GM18909 (cell line): Measurements from ENCODE around the gene IFNA1.
A peak's percentile ranks its signal among the peaks of the same experiment; 100 is the strongest.
"Not testable (repeated sequence)": the region's sequence is repeated elsewhere in the genome, so short reads cannot be mapped to it uniquely, and the experiment has no call there.

Experiments used
- ATAC-seq: cut with Tn5 transposase; IDR thresholded peaks from one replicate; pipeline ENCODE4 v1.9.1; 2021; ENCODE audit warnings: mild to moderate bottlenecking; ENCODE audit not compliant: unreplicated experiment, poor library complexity

The IFNA1 gene

DNA sequence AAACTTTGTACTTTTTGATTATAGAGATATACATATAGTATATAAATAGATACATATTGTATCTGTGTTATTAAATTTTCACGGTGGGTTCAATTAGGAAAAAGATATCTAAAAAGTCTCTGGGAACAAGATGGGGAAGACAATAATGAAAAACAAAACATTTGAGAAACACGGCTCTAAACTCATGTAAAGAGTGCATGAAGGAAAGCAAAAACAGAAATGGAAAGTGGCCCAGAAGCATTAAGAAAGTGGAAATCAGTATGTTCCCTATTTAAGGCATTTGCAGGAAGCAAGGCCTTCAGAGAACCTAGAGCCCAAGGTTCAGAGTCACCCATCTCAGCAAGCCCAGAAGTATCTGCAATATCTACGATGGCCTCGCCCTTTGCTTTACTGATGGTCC is at the start of gene IFNA1:
Gene IFNA1, plus strand, starts transcription at position 301 of the 400 bp plus-strand sequence. Its CDS starts 69 bp downstream, at position 370.
- ATAC-seq = no peak

DNA sequence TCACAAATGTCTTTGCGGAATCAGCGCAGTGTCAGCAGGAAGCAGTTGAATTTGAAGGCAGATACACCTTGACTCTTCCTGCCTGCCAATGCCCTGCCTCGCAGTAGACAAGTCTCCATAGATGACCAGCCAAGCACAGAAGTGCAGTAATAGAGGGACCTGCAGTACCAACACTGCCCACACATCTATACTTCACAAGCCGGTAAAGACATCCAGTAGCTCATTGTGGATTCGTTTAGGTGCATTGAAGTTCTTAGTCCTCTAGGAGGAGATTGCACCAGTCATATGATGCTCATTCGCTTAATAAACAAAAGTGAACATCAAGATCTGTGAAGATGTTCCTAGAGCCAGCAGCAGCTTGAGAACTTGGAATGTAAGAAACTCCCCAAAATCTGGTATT is 48.0 kb upstream of the IFNA1 start:
- peak; percentile 92 for ATAC-seq

DNA sequence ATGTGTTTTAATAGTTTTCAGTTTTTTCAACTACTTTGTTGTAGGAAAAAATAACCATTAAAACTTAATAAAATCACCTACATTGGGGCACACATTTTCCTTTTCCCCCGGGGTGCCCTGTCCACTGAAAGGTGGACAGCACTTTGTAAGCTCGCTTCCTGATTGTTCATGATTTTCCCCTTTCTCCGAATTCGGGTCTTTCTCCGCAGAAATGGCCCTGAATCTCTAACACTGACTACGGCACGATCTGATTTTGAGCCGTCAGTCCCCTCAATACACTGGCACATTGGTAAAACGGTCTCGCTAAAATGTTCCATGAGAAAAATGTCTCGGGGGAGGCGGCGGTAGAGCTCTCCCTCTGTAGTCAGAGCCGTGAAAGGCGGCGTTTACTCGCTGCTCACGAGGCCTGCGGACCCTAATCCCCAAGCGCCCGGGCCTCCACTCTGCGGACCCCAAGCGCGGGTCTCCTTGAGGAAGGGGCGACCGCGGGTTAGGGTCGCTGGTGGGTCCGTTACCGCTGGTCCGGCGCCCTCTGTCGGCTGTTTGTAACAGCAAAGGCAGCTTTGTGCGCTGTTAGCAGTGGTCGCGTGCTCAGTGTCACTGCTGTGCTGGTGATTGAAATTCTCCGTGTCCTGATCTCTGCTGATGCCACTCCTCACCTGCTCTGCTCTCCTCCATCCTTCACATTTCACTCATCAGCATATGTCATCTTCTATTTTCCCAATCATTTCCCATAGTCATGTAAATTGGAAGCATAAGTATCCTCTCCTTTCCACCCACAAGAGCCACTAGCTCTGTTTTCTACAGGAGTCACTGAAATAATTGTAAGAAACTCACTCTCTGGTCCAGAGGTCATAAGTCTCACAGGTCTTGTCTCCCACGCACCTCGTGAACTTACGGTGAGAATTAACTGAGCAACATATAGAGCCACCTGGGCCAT is 44.2 kb upstream of the IFNA1 start:
- peak; percentile 78 for ATAC-seq

DNA sequence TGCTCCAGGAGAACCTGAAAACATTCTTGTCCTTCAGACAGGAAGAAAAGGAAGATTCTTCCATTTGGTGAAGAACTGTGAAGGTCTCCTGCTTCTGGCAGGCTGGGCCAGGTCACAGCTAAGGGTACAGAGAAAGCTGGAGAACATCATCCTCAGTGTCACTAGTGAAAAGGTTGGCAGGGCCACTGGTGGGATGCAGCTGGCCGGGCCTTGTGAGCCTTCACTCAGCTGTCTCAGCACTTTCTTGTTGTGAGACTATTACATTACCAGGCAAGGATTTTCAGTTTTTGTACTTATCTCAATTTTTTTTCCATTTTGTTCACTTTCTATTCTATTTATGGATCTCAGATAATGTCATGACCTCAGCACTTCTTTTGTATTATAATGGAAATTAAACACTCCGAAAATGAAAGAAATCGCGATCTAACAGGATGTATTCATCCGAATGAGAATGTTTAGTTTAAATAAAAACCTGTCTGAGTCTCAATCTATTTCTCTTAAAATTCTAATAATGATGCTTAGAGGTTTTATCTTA is 41.2 kb upstream of the IFNA1 start:
- no peak for ATAC-seq

DNA sequence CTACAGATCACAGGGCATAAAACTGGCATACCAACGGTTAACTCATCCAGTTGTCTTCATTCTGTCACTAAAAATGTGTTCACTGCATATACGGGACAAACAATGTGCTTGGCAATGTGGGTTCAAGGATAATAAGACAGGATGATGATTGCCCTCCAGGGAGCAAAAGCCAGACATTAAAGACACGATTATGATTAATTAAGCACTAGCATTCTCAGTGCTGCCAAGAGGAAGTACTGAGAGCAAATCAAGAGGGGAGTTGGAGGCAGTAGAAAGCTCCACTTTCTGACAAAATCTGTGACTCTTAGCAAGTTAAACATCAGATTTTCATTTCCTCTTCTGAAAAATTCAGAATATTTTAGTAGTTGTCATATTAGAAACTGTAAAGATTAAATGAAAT is 40.3 kb upstream of the IFNA1 start:
- no peak for ATAC-seq

DNA sequence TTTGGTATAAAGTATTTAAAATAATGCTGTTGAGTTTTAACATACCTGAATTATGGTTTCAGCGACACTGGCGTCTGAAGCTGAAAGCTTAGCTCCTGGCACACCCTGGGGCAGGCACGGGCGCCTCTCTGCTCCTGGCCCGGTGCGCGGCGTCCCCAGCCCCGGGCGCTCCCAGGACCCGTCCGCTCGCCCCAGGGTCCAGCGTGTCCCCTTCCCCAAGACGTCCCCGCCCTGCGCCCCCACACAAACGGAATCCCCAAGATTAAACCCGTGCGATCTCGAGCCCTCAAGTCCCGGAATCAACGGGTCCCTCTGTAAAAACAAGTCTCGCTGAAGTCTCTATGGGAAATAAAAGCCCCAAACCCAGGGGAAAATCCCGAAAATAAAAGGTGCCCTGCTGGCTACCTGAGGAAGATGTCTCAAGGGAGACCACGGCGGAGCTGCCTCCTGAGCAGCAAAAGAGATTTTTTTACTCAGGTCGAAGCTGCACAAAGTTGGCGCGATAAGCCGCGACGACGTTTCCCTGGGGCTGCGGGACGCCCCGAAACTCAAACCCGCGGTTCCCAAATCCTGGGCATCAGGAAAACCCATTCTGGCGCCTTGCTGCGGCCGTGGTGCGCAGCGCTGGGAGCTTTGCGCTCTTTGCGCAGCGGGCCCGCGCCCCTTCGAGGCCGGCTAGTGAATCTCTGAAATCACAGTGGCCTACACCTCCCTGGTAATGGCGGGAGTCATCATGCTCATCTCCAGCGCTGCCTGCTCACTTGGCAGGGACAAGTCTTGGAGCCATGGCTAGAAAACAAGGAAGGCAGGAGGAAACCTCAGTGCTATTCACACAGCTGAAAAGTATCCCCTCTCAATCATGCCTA is 37.6 kb upstream of the IFNA1 start:
- peak; percentile 81 for ATAC-seq

DNA sequence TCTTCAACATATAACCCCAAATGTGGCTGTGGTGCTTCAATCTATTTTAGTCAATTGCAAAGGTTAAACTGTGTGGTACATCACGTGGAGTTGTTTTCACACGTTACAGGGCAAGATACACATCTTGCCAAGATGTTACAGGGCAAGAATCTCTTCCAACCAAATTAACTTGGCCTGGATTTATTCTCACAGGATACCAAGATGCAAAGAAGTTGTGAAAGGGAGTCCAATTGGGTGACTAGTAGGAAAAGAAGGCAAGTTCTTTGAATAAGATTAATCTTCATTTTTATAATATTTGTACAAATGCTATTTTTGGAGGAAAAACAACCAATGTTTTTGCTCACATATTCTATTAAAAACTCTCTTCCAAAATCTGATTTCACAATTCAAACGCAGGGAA is 36.1 kb upstream of the IFNA1 start:
- ATAC-seq = no peak

DNA sequence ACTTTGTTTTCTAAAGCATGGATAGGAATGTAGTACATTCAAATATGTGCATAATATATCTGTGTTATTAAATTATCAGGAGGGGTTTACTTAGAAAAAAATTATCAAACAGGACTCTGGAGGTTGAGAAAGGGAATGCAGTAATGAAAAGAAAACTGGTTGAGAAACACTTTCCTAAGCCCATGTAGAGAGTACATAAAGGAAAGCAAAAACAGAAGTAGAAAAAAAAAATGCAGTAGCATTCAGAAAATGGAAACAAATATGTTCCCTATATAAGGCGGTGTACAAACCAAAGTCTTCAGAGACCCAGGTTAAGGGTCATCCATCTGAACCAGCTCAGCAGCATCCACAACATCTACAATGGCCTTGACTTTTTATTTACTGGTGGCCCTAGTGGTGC is 31.4 kb upstream of the IFNA1 start, which contains the start of gene IFNA8:
Gene IFNA8, plus strand, starts transcription at position 301 of the 400 bp plus-strand sequence. Its CDS starts 60 bp downstream, at position 361.
- no peak for ATAC-seq

DNA sequence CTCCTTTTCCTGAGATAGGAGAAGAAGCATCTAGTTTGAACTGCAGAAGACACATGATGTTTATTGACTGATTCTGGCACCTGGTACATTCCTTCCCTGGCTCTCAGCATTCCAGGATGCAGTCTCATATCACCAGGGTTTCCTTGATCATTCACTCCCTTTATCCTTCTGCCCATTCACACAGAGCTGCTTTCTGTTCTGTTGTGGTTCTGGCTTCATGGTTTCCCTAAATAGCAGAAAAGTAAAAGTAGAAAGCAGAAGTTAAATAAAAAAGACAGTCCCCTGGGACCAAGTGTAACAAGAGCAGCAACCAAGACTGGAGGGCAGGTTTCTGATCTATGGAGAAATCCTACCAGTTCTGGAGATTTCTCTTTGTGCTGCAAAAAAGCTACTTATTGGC is 28.1 kb upstream of the IFNA1 start:
- peak; percentile 64 for ATAC-seq

DNA sequence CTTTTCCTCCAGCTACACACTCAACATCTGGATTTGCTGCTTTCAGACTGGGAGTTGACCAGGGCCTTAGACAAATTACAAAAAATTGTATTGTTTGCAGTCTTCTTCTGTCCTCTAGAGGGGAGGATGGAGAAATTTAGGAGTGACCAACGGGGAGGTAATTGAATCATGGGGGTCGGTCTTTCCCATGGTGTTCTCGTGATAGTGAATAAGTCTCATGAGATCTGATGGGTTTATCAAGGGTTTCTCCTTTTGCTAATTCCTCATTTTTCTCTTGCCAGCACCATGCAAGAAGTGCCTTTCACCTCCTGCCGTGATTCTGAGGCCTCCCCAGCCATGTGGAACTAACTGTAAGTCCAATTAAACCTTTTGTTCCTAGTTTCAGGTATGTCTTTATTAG is 27.1 kb upstream of the IFNA1 start:
- no peak for ATAC-seq

DNA sequence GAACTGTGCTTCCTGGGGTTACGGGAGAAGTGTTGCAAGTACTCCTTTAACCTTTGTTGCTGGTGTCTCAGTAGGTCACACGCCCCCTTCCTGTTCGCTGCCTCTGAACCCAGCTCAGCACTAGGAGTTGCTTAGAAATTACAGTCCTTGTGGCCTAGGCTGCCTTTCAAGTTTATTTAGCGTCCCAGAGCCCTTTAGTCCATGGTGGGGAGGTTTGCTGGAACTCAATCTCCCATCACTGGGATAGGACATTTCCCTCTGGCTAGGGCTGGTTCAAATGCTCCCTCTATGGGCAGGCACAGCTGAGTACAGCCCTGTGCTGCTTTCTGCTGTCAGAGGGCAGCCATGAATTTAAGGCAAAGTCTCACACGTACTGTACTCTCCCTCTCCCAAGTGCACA is 26.6 kb upstream of the IFNA1 start:
- ATAC-seq = no peak

DNA sequence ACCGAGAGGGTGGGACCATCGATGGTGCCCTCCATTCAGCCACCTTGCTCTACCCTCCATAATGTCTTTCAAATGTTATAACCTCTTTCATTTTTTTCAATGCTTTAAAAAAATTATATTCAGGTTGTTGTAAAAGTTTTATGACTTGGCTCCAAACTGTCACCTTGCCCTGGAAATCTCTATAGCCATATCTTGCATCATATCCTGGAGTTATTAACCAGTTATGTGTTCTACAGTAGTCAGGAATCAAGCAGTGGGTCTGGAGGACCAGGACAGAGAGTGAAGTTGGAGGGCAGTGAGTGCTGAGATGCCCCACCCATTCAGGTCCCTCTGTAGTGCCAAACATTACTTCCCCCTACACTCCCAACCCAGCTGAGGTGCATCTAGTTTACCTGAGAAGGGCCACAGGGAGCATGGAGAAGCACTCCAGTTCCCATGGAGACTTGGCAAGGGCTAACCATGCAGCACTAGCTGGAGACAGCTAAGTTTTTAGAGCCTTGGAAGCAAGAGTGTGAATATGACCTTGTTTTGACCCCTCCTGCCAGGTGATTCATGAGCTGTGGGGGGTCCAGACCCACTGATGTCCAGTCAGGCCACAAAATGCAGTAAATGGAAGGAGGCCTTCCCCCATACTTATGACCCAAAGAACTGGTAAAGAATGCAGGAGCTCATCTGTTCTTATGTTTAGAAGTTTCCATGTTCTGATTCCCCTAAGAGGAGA is 25.9 kb upstream of the IFNA1 start:
- no peak for ATAC-seq

DNA sequence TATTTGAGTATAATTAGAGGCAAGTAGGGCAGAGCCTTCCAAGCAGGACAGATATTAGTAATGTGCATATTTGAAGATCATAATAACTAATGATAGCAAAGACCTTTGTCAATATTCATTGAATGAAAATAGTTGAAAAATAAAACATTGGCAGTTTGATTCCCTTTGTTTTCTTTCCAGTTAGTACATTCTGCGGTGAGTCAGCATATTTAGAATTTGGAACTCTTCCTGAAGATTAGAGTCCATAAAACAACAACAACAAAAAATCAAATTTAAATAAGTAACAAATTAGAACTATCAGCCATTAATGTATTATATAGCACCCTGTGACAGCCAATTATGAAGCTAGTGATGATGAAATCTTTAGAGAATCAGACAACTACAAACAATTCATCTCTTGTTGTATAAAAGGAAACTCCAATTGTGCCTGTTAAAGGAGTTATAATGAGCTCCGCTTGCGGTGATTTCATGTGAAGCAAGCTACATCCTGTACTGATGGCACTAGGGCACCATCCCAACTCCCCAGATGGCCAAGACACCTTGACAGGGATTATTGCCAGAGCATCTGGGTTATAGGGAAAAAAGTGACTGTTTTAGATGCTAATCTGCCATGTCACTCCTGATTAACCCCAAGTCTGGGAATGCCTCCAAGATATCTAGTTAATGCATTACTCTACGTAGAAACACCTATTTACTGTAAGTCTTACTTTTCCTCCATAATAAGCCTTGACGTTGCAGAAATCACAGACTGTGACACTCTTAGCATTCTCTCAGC is 24.6 kb upstream of the IFNA1 start:
- ATAC-seq = no peak

DNA sequence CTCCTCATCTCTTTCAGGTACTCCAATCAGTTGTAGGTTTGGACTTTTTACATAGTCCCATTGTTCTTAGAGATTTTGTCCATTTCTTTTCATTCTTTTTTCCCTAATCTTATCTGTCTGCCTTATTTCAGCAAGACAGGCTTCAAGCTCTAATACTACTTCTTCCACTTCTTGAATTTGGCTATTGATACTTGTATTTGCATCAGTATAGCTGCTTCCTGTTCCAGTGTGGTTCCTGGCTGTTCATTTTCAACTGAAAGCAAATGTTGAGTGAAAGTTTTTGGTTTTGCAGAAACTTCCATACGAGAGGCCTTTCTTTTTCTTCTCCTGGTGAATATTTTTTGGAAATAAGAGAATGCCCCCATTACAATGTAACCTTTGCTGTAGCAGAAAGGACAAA is 12.0 kb upstream of the IFNA1 start:
- ATAC-seq = peak; percentile 69

DNA sequence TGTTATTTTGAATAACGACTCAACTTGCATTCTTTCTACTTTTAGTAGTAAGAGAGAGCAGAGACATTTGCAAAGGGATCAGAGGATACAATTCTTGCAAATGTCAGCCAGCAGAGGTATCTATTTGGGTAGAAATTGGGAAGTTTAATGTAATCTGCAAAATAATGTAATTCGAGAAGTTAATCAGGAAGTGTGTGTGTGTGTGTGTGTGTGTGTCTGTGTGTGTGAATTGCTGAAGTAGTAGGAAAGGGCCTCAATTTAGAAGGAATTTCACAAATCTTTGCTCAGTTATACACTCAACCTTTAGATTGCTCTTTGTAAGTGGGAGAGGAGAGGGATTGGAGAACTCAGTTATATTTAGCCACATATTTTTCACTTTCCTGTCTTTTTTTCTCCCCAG is 11.0 kb upstream of the IFNA1 start:
- ATAC-seq = no peak

DNA sequence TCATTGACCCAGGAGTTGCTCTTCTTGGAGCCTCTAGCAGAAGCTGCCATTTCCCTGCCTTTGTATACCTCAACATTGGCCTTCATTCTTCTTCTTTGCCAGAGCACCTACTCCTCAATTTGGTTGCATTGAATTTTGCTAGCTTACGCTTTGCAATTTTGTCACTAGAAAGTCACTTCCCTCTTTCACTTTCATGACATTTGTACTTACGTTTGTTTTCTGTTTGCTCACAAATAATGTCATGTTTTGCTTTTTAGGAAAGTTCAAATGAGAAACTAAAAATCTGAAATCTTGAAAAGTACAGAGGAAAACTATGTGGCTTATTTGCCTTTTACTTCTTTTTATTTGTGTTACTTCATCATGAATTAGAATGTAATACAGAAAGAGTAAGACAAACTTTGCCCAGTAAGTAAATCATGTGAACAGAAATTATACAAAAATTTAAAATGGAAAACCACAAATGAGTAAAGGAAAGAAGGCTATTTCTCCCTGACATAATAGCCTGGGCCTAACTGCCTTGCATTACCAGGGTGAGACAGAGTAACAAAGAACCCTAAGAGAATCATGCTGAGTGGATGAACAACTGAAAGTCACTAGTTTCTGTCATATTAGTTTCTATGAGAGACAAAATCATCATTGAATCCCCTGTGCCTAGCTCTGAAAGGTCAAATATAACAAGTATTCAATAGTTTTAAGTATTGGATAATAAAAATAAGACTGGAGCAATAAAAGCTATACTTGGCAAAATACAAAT is 7.4 kb upstream of the IFNA1 start:
- ATAC-seq = peak; percentile 73

DNA sequence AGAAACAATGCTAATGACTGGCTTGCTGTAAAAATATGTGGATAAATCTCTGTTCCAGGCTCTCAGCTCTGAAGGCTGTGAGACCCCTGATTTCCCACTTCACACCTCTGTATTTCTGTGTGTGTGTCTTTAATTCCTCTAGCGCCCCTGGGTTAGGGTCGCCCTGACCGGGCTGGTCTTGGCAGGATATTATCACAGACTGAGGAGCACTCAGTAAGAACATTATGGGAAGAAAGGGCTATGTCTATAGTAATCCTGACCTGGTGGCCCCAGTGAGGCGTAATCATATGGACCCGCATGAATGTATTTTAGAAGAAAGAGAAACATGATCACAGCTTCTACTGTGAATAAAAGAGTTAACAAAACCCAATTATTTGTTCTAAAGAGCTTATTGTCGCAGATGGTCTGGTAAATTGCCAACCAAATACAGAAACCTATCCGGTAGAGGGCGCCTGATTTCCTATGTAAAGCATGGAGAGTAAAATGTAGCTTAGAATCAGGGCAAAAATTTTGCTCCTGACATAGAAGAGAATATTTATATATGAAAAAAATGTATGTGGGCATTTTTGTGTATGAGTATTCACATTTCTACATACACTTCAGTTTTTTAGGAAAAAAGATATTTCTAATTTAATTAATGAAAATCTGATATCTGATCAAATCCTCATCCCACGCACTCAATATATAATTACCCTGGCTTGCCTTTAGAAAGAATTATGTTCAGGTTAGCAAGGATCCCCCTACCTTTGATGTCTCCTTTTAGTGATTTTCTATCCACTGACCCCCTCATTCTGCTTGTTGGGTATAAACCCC is 5.8 kb upstream of the IFNA1 start:
- ATAC-seq = no peak

DNA sequence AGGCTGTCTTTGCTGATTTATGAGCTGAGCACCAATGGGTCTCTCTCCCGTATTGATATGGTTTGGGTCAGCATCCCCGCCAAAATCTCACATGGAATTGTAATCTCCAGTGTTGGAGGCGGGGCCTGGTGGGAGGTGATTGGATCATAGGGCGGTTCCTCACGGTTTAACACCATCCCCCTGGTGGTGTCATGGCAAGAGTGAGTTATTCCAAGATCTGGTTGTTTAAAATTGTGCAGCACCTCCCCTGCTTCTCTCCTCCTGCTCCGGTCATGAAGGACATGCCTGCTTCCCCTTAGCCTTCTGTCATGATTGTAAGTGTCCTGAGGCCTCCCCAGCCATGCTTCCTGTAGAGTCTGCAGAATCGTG is 5.2 kb upstream of the IFNA1 start:
- ATAC-seq = not testable (repeated sequence)
